GM19395 (cell line): Measurements from ENCODE around the gene MGP.

Experiments used
- ATAC-seq: cut with Tn5 transposase; IDR thresholded peaks from one replicate; pipeline ENCODE4 v1.9.1; 2021; ENCODE audit warnings: mild to moderate bottlenecking, moderate library complexity; ENCODE audit not compliant: unreplicated experiment

MGP gene

DNA sequence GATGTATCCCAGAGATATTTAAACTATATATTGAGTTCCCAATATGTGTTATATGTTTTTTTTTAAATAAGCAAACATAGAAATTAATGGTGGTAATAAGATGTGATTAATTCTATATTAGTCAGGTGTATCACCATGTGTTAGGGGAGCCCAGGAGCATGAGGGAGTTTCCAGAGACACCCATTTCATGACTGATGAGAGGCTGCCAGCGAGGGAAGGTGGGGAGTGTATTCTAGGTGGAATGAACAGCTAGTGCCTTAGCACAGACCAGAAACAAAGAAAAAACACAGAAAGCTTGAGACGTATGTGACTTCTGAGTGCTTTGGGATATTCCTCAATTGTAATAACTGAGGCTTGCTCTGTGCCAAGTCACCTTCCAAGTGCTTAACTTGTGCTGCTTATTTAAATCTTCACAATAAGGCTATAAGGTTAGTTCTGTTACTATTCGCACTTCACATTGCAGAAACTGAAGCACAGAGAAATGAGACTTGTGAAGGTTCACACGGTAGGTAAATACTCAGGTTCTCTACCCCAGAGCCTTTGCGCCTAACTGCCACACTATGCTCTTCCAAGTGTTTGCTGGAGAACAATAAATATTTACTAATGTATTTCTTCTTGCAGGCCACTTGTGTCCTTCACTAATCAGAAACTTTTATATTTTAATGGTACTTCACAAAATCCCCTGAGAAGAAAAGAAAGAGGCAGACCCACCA lies 17.9 kb upstream of the MGP start:
- ATAC-seq, result no peak

GRCh38 chr12:14902465-14902864 lies 16.8 kb upstream of the MGP start:
- no peak for ATAC-seq

GRCh38 chr12:14901228-14901562 lies 15.5 kb upstream of the MGP start:
- ATAC-seq, result no peak

GRCh38 chr12:14900521-14901227 lies 15.0 kb upstream of the MGP start:
- no peak for ATAC-seq

GRCh38 chr12:14896521-14897169 lies 11.0 kb upstream of the MGP start:
- no peak for ATAC-seq

- ATAC-seq, result no peak
Measured at GRCh38 chr12:14893506-14894250, 8.0 kb upstream of the MGP start.

DNA sequence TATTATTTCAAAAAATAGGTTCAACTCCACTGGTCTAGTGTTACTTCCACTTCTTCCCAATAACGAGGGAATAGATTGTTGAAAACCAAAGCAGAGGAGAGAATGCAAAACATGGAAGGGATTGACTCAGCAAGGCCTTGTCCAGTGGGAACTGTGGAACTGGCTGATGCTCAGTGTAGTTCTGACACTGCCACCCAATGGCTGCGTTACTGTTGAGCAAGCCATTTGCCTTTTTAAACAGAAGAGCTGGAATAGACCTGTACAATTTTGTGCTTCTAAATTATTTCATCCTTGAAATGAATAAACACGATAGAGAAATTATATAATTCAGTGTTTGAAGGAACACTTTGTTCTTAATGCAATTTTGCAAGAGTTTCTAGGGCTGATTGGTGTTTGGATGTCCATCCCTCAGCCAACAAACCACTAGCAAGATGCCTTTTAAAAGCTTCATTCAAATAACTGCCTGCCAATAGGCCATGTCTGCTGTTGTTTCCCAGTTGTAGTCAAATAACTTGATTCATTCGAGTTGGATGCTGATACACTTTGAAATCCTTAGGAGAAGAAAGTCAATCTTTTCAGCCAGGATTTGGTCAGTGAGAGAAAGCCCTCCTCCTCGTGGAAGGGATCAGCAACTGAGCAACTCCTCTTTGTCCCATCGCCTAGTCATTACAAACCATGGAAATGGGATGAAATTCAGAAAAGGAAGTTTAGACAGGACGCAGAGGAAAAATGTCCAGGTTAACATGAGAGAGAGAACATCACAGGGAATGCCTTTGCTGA lies 7.3 kb upstream of the MGP start:
- no peak for ATAC-seq

- ATAC-seq, result no peak
Measured at GRCh38 chr12:14890701-14891100, 5.0 kb upstream of the MGP start.

DNA sequence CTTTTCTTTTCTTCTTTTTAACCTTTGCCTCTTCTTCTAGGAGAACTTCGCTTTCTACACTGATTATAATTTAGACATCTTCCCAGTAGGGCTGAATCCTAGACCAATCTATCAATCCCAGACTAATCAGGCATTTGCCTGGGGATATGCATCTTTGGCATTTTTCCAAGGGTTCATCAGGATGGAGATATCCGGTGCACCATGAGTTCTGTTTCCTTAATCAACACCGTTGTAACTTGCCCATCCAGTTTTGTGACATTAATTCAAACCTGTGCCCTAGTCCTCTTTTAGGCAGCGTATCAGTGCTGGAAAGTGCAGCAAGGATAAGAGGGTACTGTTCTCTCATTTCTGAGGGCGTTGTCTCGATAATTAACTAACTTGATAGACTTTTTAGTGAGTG lies 617 bp upstream of the MGP start:
- no peak for ATAC-seq

GRCh38 chr12:14884458-14884878 lies 1.2 kb downstream of the MGP start:
- ATAC-seq, result peak; percentile 96

DNA sequence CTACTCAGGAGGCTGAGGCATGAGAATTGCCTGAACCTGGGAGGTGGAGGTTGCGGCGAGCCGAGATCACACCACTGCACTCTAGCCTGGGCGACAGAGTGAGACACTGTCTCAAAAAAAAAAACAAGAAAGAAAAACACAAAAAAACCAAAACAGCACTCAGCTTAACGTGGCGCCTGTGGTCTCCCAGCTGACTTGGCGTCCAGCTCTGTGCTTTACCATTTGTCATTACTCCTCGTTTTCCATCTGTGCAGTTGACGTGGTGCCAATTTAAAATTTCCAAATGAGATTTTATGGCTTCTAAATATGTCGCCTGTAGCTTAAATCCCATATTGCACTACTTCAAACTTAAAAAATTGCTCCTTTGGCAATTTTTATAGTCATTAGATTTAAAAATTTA lies 2.0 kb downstream of the MGP start:
- no peak for ATAC-seq

DNA sequence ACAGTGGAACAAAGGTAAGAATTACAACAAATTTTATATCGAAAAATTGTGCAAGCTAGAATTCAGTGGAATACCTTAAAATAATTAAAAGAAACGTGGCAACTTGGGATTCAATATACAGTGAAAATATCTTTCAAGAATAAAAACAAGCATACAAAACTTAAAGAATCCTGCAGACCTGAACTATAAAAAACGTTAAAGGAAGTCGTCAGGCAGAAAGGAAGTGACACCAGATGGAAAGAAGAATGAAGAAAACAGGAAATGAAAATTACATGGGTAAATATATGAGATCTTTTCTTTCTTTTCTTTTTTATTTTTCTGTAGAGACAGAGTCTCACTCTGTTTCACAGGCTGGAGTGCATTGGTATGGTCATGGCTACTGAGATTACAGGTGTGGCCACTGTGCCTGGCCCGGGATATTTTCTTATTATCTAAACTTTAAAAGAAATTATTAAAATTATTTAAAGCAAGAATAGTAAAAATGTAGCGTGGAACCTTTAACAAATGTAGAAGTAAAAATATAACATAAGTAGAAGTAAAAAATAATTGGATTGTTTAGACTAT lies 4.7 kb downstream of the MGP start:
- ATAC-seq, result no peak

DNA sequence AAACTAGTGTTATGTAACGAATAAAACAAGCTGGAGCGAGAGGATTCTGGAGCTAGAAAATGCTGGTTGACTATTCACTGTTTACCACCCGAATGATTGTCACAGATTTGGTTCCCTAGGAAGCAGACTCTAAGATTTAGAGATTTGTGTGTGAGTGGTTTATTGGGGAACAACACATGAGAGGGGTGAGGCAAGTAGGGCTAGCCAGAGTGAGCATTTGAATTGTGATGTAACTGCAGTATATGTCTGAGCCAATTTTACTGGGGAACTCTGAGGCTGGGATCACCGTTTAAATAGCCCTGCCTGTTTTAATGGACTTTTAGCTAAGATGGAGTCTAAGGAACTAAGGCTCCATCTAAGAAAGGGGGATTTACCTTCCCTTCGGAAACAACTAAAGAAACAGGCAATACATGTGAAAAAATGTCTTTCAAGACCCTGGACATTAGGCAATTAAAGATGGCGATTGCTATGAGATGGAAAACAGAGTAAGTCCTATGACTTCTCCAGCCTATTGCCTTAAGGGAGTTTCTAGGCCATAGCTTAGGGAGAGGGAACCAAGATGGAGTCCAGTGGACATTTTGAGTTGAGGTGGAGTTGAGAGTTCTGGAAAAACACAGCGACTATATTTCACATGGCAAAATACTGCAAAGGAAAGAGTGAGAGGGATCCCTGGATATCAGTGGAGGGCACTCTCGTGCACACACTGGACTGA lies 6.3 kb downstream of the MGP start:
- ATAC-seq, result no peak

GRCh38 chr12:14878488-14878887 lies 7.2 kb downstream of the MGP start:
- no peak for ATAC-seq

GRCh38 chr12:14876833-14877232 lies 8.8 kb downstream of the MGP start:
- no peak for ATAC-seq

GRCh38 chr12:14874882-14875281 lies 10.8 kb downstream of the MGP start:
- no peak for ATAC-seq

GRCh38 chr12:14873440-14874185 lies 12.0 kb downstream of the MGP start:
- no peak for ATAC-seq

DNA sequence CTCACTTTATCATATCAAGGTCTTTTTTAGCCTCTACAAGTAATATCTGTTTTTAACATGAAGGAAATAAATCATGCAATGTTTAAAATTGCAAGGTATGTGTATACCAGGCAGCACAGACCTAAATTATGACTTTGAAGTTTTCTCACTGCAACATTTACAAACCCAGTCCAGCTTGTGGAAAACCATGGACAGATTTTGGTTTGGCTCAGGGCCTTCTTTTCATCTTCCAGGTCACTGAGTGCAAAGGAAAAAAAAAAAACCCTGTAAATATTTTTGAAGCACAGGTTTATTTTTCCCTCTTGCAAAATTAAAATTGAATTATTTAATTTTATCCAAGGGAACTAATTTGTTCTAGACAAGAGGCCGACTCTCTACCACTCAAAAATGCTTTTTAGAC lies 13.8 kb downstream of the MGP start:
- ATAC-seq, result no peak

- ATAC-seq, result no peak
Measured at GRCh38 chr12:14871247-14871646, 14.4 kb downstream of the MGP start.
